Keratinocyte (primary cell): ENCODE results near the gene RBP2. TPM values are rescaled to one million over a fixed set of nuclear protein-coding genes. Genes with fewer than 3 reads are reported as not detected.

Experiments
- DNase-seq: peaks from one replicate; pipeline ENCODE4 v3.0.0-alpha.2; 2011; ENCODE audit warnings: low read depth, missing footprints, low spot score
- FAIRE-seq: peaks from 2 replicates; lab custom pipeline; 2011; peaks lifted over from hg19 to GRCh38; lab: Jason Lieb, UNC
- H2AFZ ChIP-seq: 2 replicates; pipeline ENCODE4 v1.6.0; 2012; ENCODE audit warnings: low read length, control low read depth, inconsistent platforms; ENCODE audit not compliant: control insufficient read depth
- H3K27ac ChIP-seq: 2 replicates; pipeline ENCODE4 v1.5.1; 2011; ENCODE audit warnings: low read length; ENCODE audit not compliant: control insufficient read depth, insufficient read depth
- H3K27me3 ChIP-seq: 3 replicates; pipeline ENCODE4 v1.6.0; 2011; ENCODE audit warnings: low read length; ENCODE audit not compliant: control insufficient read depth, insufficient read depth; ENCODE audit errors: extremely low read depth
- H3K36me3 ChIP-seq, 2 experiments: 2 replicates in 1 of 2; 3 replicates in 1 of 2; pipeline ENCODE4 v1.5.1; 2011; ENCODE audit warnings: low read length in 2 of 2, mild to moderate bottlenecking in 1 of 2; ENCODE audit not compliant: control insufficient read depth in 2 of 2, insufficient read depth in 2 of 2; ENCODE audit errors: extremely low read depth in 1 of 2
- H3K4me1 ChIP-seq: 3 replicates; pipeline ENCODE4 v1.5.1; 2011; ENCODE audit warnings: low read length; ENCODE audit not compliant: control insufficient read depth, insufficient read depth; ENCODE audit errors: extremely low read depth
- H3K4me2 ChIP-seq: 3 replicates; pipeline ENCODE4 v1.6.0; 2011; ENCODE audit warnings: low read depth, low read length; ENCODE audit not compliant: control insufficient read depth, insufficient read depth; ENCODE audit errors: extremely low read depth
- H3K4me3 ChIP-seq, 3 experiments: fragments of 200-600 bp in 1 of 3; sonication (generic) in 1 of 3; 2 replicates in 2 of 3; 3 replicates in 1 of 3; pipeline ENCODE4 v1.5.1; 2011 to 2016; ENCODE audit warnings: low read length in 3 of 3, mild to moderate bottlenecking in 3 of 3, control low read depth in 2 of 3, inconsistent platforms in 1 of 3, low read depth in 1 of 3, mixed read lengths in 1 of 3, mixed run types in 1 of 3, moderate library complexity in 1 of 3; ENCODE audit not compliant: control insufficient read depth in 2 of 3, insufficient read depth in 2 of 3; ENCODE audit errors: extremely low read depth in 1 of 3
- H3K79me2 ChIP-seq: 2 replicates; pipeline ENCODE4 v1.6.0; 2012; ENCODE audit warnings: low read length; ENCODE audit not compliant: control insufficient read depth, insufficient read depth
- H3K9ac ChIP-seq: 3 replicates; pipeline ENCODE4 v1.6.0; 2011; ENCODE audit warnings: low read length; ENCODE audit not compliant: control insufficient read depth, insufficient read depth; ENCODE audit errors: extremely low read depth
- H3K9me1 ChIP-seq: 3 replicates; pipeline ENCODE4 v1.6.0; 2011; ENCODE audit warnings: low read length; ENCODE audit not compliant: control insufficient read depth, insufficient read depth; ENCODE audit errors: extremely low read depth
- H3K9me3 ChIP-seq: 2 replicates; pipeline ENCODE4 v1.5.1; 2012; ENCODE audit warnings: low read depth, low read length; ENCODE audit not compliant: control insufficient read depth
- H4K20me1 ChIP-seq: 3 replicates; pipeline ENCODE4 v1.6.0; 2011; ENCODE audit warnings: low read length; ENCODE audit not compliant: control insufficient read depth, insufficient read depth; ENCODE audit errors: extremely low read depth
- EZH2 ChIP-seq: IDR thresholded peaks from one replicate; pipeline ENCODE4 v1.6.1; 2012; ENCODE audit warnings: inconsistent platforms, mild to moderate bottlenecking, low read length, moderate library complexity
- dilution Hi-C: fragments of 300-500 bp; cut with MboI; formaldehyde crosslinking; loops from one replicate; pipeline ENCODE4 v1.7.0; 2020; ENCODE audit warnings: low sequenced_read_pairs; ENCODE audit not compliant: extremely low pct_ligation_motif_present
- polyA plus RNA-seq, 5 experiments: library from polyadenylated mRNA; depleted of rRNA in 3 of 5; stranded (reverse) in 3 of 5; stranded (forward) in 1 of 5; unstranded in 1 of 5; fragments of >200 nt; gene quantifications; 1 replicate in 1 of 5; 2 replicates in 3 of 5; 3 replicates in 1 of 5; pipeline versions ENCODE4 v1.2.1 to v1.2.3, GENCODE V29; 2011 to 2012; ENCODE audit warnings: missing spikeins in 2 of 5, low read depth in 1 of 5, low replicate concordance in 1 of 5
- TF ChIP-seq, protein P1 (sequence below), 3 experiments: IDR thresholded peaks in 1 of 3; conservative IDR thresholded peaks in 1 of 3; optimal IDR thresholded peaks in 1 of 3; 2 replicates in 2 of 3; 3 replicates in 1 of 3; pipeline versions ENCODE3 to v1.5.1; 2011; ENCODE audit warnings: low read length in 3 of 3, mild to moderate bottlenecking in 3 of 3, moderate library complexity in 2 of 3, control low read depth in 1 of 3, inconsistent platforms in 1 of 3; ENCODE audit not compliant: insufficient read depth in 2 of 3; ENCODE audit errors: extremely low read depth in 1 of 3

Gene RBP2
- polyA plus RNA-seq, 1 donor (not counting 4 experiments of a cell fraction or from before 2014, with no cell fraction given): not detected

DNA sequence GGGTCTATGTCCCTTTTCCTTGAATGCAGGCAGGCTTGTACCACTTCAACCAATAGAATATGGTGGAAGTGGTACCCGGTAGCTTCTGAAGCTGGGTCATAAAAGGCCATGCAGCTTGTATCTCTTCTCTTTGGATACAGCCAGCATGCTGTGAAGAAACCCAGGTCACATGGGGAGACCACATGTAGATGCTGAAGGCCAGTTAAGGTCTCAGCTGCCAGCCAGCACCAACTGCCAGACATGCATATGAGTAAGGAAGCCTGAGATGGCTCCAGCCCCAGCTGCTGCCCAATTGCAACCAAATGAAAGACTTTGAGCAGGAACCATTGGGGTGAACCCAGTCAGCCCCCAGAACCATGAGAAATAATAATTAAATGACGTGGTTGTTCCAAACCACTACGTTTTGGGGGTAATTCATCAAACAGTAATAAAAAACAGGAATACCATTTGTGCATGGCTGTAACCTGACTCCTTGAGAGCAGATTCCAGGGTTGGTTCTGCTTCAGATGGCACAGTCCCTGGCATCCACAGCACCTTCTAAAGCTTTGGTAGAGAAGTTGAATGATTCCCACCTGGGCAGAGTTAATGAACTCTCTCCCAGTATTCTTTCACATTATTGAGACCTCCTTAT is 3.8 kb downstream of the RBP2 start:
- H3K9ac ChIP-seq: no peak overlapping the region
- H3K9me3 ChIP-seq: no peaks in the 10 kb centered on the region
- dilution Hi-C loops: no loop called here
- FAIRE-seq (no peak), DNase-seq (no peak)
- H3K36me3 ChIP-seq: no peaks in the 10 kb centered on the region
- no peaks in the 10 kb centered on the region for H3K79me2 ChIP-seq
- TF ChIP-seq, protein P1, sequence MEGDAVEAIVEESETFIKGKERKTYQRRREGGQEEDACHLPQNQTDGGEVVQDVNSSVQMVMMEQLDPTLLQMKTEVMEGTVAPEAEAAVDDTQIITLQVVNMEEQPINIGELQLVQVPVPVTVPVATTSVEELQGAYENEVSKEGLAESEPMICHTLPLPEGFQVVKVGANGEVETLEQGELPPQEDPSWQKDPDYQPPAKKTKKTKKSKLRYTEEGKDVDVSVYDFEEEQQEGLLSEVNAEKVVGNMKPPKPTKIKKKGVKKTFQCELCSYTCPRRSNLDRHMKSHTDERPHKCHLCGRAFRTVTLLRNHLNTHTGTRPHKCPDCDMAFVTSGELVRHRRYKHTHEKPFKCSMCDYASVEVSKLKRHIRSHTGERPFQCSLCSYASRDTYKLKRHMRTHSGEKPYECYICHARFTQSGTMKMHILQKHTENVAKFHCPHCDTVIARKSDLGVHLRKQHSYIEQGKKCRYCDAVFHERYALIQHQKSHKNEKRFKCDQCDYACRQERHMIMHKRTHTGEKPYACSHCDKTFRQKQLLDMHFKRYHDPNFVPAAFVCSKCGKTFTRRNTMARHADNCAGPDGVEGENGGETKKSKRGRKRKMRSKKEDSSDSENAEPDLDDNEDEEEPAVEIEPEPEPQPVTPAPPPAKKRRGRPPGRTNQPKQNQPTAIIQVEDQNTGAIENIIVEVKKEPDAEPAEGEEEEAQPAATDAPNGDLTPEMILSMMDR (optimal IDR thresholded peaks at IDR 0.05 in 1 of 3, IDR thresholded peaks at IDR 0.05 in 1 of 3, conservative IDR thresholded peaks at IDR 0.05 in 1 of 3; ENCODE audit: extremely low read depth in 1 of 3, insufficient read depth in 2 of 3, low read length in 3 of 3): no peak
- TF ChIP-seq EZH2: no peak
- H3K27ac ChIP-seq: no peak overlapping the region
- no peaks in the 10 kb centered on the region for H3K27me3 ChIP-seq
- H4K20me1 ChIP-seq: no peaks in the 10 kb centered on the region
- no peak overlapping the region for H3K4me2 ChIP-seq
- no peaks in the 10 kb centered on the region for H3K4me1 ChIP-seq
- H3K9me1 ChIP-seq: no peaks in the 10 kb centered on the region
- no peak overlapping the region for H3K4me3 ChIP-seq
- H2AFZ ChIP-seq: no peak overlapping the region

DNA sequence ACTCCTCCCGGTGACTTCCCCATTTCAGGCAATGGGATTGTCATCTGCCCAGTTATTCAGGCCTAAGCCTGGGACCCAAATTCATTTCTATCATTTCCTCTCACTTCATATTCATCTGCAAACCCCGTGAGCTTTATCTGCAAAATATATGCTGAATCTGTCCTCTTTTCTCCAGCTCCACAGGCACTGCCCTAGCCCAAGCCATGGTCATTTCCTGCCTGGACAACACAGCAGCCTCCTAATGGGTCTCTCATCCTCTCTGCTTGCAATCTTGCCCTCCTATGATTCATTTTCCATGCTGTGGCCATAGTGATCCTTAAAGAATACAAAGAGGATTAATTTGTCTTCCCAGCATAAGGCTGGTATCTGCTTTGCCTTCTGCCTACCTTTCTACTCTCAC is 6.1 kb downstream of the RBP2 start:
- no peak overlapping the region for H3K27ac ChIP-seq
- FAIRE-seq: no peak
- no peaks in the 10 kb centered on the region for H3K9me3 ChIP-seq
- no peaks in the 10 kb centered on the region for H4K20me1 ChIP-seq
- no peaks in the 10 kb centered on the region for H3K9me1 ChIP-seq
- H3K9ac ChIP-seq: no peak overlapping the region
- H3K79me2 ChIP-seq: no peaks in the 10 kb centered on the region
- H3K4me3 ChIP-seq: no peak overlapping the region
- H3K36me3 ChIP-seq: no peaks in the 10 kb centered on the region
- no peak overlapping the region for H3K4me2 ChIP-seq
- TF ChIP-seq, protein P1 (optimal IDR thresholded peaks at IDR 0.05 in 1 of 3, IDR thresholded peaks at IDR 0.05 in 1 of 3, conservative IDR thresholded peaks at IDR 0.05 in 1 of 3; ENCODE audit: extremely low read depth in 1 of 3, insufficient read depth in 2 of 3, low read length in 3 of 3): no peak
- no peak for TF ChIP-seq EZH2
- no peaks in the 10 kb centered on the region for H3K27me3 ChIP-seq
- H3K4me1 ChIP-seq: no peaks in the 10 kb centered on the region
- H2AFZ ChIP-seq: no peak overlapping the region
- DNase-seq: no peak
- dilution Hi-C loops: no loop called here
